ENCODE data around the gene DHRS4. TPM values are rescaled to one million over a fixed set of nuclear protein-coding genes. Genes with fewer than 3 reads are reported as not detected.
"Not testable (repeated sequence)": the region's sequence is repeated elsewhere in the genome, so short reads cannot be mapped to it uniquely, and the experiment has no call there.

The DHRS4 gene
- total and polyA plus RNA-seq, 2 of the 13 experiments (the other 11 are each of a cell fraction or from before 2014, with no cell fraction given), result 23.9 to 45.1 TPM

GRCh38 chr14:23974041-23974440 lies 20.5 kb downstream of the DHRS4 start (continued):
- peak; percentile 81; the same call in 1 of the 2 replicates for TF ChIP-seq ZNF609 (CRISPR knock-in tag; IDR thresholded peaks at IDR 0.05; ENCODE audit: borderline replicate concordance)
- TF ChIP-seq ISL2 (CRISPR knock-in tag; IDR thresholded peaks at IDR 0.05), result peak; percentile 72
- TF ChIP-seq THAP11 (CRISPR knock-in tag; IDR thresholded peaks at IDR 0.05), result 0 out of 2 replicates have a peak, but pooled peaks have one; percentile 15
- TF ChIP-seq HOMEZ (CRISPR knock-in tag; IDR thresholded peaks at IDR 0.05; ENCODE audit: low read depth), result peak; percentile 66; the same call in 1 of the 2 replicates
- TF ChIP-seq STAG1 (CRISPR knock-in tag; IDR thresholded peaks at IDR 0.05), result peak; percentile 25
- TF ChIP-seq YEATS2 (CRISPR knock-in tag; IDR thresholded peaks at IDR 0.05; ENCODE audit: borderline replicate concordance), result peak; percentile 29; the same call in 1 of the 2 replicates
- peak; percentile 31; the same call in 1 of the 2 replicates for TF ChIP-seq PHF21A (CRISPR knock-in tag; IDR thresholded peaks at IDR 0.05)
- peak; percentile 61; the same call in 1 of the 2 replicates for TF ChIP-seq HDAC2 (CRISPR knock-in tag; IDR thresholded peaks at IDR 0.05)
- TF ChIP-seq MEIS1 (CRISPR knock-in tag; IDR thresholded peaks at IDR 0.05; ENCODE audit: borderline replicate concordance), result peak; percentile 54; the same call in 1 of the 2 replicates
- peak; percentile 95 for TF ChIP-seq FOXA3 (CRISPR knock-in tag; IDR thresholded peaks at IDR 0.05)
- peak; percentile 79 for TF ChIP-seq SAP130 (CRISPR knock-in tag; IDR thresholded peaks at IDR 0.05; ENCODE audit: low read depth)
- peak; percentile 44; the same call in 1 of the 2 replicates for TF ChIP-seq ELF3 (CRISPR knock-in tag; IDR thresholded peaks at IDR 0.05)
- TF ChIP-seq NFYC (CRISPR knock-in tag; IDR thresholded peaks at IDR 0.05), result 0 out of 2 replicates have a peak, but pooled peaks have one; percentile 27
- 0 out of 2 replicates have a peak, but pooled peaks have one; percentile 40 for TF ChIP-seq ZNF264 (CRISPR knock-in tag; IDR thresholded peaks at IDR 0.05)
- TF ChIP-seq EP300 (IDR thresholded peaks at IDR 0.05; ENCODE audit: low read depth in 2 of 2, low read length in 2 of 2), result peak in 1 of 2 experiments; percentile 47; a peak in 2 of 4 replicates
- TF ChIP-seq EP300 (CRISPR knock-in tag; IDR thresholded peaks at IDR 0.05; ENCODE audit: borderline replicate concordance), result not testable (repeated sequence)
- TF ChIP-seq DRAP1 (CRISPR knock-in tag; IDR thresholded peaks at IDR 0.05), result peak; percentile 64; the same call in 1 of the 2 replicates
- peak; percentile 54 for TF ChIP-seq RXRB (CRISPR knock-in tag; IDR thresholded peaks at IDR 0.05; ENCODE audit: borderline replicate concordance)
- peak; percentile 71; the same call in 1 of the 2 replicates for TF ChIP-seq FOXO1 (CRISPR knock-in tag; IDR thresholded peaks at IDR 0.05)
- TF ChIP-seq ZNF34 (CRISPR knock-in tag; IDR thresholded peaks at IDR 0.05; ENCODE audit: borderline replicate concordance), result 0 out of 2 replicates have a peak, but pooled peaks have one; percentile 27
- peak; percentile 89 for TF ChIP-seq FOXP4 (CRISPR knock-in tag; IDR thresholded peaks at IDR 0.05)
- peak; percentile 64 for TF ChIP-seq RARA (CRISPR knock-in tag; IDR thresholded peaks at IDR 0.05)
- peak; percentile 72 for TF ChIP-seq FOXJ3 (CRISPR knock-in tag; IDR thresholded peaks at IDR 0.05; ENCODE audit: borderline replicate concordance)
